Astrocyte of the hippocampus (primary cell): ENCODE results near the gene PLEKHM1.
"Not testable (repeated sequence)": the region's sequence is repeated elsewhere in the genome, so short reads cannot be mapped to it uniquely, and the experiment has no call there.

Source experiments
- DNase-seq: peaks from one replicate; pipeline ENCODE4 v3.0.0; 2011; ENCODE audit warnings: low read depth, low spot score

The PLEKHM1 gene

GRCh38 chr17:45441526-45442310 is 48.8 kb downstream of the PLEKHM1 start:
- no peak for DNase-seq

GRCh38 chr17:45440839-45441515 is 49.5 kb downstream of the PLEKHM1 start:
- DNase-seq, result not testable (repeated sequence)

DNA sequence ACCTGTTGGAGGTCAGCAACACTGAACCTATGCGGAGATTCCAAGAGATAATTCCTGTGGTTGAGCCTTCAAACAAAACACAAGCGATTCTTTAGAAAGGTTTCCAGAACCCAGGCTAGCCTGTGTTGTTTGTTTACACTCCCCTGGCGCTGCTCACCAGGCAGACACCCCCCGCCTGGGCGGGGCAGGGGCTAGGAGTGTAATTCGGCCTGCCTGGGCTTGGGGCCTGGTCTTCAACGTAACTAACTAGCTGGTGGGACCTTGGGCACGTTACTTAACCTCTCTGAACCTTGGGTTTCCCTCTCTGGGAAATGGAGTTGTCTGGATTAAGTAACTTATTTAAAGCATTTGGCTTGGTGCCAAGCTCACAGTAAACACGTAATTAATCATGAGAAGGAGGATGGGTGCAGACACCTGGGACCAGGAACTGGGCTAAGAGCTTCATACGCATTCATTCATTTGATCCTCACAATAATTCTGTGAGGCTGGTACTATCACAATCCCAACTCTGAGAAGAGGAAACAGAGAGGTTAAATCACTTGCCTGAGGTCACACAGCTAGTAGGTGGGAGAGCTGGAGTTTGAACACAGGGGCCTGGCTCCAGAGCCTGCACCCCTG is 50.3 kb downstream of the PLEKHM1 start:
- no peak for DNase-seq

- DNase-seq, result no peak
Observed at GRCh38 chr17:45438931-45439610, 51.5 kb downstream of the PLEKHM1 start.

DNA sequence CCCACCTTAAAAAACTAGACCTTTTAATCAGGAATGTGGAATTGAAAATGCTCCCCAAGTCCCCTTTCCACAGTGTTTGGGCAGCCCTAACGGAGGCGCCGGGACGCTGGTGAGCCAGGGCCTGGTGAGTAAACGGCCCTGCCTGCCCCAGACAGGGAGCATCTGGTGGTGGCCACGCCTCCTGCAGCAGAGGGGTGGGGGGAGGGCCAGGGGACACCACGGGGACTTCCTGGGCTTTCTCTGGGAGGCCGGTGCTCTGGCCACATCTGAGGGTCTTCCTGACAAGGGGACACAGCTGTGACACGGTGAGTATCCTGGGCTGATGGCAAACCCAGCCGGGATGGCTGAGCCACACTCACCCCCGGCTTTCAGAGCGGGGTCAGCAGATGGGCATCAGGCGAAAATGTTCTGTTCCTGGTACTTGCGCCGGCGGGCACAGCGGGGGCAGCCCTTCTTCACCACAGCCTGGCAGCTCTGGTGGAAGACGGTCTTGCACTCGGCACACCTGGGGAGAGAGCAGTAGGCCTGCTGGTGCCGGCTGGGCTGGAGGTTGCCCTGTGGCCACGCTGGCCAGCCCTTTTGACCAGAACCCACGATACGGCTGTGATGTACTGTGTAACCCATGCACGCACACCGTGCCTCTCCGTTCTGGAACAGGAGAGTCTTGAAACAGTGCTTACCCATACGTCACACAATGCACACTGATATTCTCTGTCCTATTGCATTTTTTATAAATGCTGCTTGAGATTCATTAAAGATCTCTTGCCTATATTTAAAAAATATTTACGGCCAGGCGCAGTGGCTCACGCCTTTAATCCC is 52.8 kb downstream of the PLEKHM1 start:
- DNase-seq, result no peak

DNA sequence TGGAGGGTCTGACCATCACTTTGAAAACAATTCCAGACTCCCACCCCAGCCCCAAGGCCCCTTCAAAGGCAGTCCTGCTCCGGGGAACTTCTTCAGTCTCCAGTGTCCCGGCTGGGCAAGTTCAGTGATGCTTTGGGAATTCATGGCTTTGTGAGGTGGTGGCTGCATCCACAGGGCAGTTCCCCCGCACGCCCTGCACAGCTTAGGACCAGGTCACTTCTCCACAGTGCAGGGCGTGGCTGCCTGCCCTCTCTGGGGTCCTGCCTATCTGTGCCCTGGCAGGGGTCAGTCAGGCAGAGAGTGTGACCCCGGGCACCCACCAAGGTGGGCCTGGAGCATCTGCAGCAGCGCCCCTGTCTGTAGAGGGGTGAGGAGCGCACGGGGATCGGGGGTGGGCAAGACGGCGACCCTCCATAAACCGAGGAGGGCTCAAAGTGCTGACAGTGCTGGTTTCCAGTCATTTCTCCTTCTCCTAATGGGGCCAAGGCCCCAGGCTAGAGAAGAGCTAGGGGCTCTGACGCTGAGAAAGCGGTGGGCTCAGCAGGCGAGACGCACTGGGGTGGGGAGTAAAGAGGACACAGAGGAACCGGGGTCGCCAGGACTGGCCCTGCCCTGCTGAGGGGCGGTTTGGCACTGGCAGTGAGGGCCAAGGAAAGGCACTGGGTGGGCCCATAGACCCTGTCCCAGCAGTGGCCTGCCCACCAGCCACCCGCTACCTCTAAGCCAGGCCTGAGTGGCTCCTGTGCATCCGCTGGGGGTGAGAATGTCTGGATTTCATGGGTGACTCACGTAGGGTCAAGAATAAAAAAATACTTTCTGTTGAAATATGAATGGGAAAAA is 53.7 kb downstream of the PLEKHM1 start:
- no peak for DNase-seq

- no peak for DNase-seq
Observed at GRCh38 chr17:45436161-45436560, 54.4 kb downstream of the PLEKHM1 start.

GRCh38 chr17:45435481-45435880 is 55.0 kb downstream of the PLEKHM1 start:
- DNase-seq, result no peak

GRCh38 chr17:45433159-45433535 is 57.4 kb downstream of the PLEKHM1 start:
- DNase-seq, result no peak

GRCh38 chr17:45432405-45433158 is 57.9 kb downstream of the PLEKHM1 start, which contains the start of gene ARHGAP27:
Gene ARHGAP27, minus strand, starts transcription at chr17:45432870. Its CDS starts 2,591 bp downstream, at chr17:45430279.
- no peak for DNase-seq

DNA sequence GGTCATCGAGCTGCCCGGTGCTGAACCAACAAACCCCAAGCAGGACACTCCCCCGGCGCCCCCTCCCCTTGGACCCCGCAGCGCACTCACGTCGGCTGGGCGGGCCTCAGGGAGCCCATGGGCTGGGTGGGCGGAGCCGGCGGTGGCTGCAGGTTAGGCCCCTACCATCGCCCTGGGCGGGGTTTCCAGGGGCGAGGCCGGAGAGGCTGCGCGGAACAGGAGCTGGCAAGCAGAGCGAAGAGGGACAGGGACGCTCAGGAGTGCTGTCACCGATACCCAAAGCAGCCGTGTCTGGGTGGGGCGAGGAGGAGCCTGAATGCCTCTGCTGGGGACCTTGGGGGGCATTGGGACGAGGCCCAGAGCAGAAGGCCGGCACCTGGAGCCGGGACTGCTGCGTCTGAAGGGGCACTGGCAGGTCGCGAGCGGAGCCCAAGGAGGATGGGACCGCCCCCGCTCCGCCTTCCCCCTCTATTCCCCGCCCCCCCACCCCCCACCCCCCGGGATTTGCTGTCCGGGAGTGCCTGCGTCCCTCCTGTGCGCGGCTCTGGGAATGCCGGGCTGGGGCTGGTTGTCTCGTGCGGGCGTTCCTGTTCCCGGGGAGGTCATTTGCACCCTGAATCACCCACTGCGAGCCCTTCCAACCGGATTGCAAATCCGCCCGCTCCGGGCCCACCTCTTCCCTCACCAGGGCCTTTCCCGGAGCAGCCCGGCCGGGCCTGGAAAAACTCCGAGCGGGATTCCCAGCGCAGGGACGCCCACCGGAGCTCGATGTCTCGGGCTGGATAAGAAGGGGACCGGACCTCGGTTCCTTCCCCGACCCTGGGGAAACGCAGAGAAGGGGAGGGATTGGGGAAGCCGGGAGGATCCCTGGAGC is 58.8 kb downstream of the PLEKHM1 start:
- peak; percentile 45 for DNase-seq

DNA sequence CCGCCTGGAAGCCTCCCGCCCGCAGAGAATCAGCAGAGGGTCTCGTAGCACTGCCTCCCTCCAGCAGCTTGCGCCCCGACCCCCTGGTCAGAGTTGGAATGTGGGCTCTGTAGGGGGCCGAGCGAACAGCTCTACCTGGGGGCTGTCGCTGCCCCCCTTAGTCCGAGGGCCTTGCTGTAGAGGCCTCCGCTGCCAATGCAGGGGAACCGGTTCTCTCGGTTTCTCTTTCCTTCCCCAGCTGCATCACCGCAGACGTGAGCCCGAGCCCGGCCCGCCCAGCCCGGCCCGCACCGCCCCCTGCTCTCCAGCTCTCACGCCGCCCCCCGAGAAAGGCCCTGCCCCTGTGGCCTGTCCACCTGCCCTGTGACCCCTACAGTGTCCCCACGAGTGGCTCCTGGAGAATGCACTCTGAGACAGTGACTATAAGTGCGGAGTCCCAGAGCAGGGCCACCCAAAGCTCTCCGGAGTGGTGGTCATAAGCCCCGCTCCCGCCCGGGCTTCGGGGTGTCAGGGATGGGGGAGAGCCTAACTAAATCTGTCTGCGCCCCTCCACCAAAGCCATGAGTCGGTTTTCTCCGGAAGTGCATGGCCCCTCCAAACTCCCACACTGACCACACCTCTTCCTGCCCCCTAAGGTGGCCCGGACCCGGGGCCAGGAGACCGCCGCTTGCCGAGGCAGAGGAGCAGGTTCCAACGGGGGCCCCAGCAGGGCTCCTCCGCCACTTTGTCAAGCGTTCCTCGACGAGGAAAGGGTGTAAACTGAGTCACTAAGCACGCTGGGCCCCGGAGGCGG is 59.6 kb downstream of the PLEKHM1 start:
- DNase-seq, result no peak

- DNase-seq, result no peak
Observed at GRCh38 chr17:45430006-45430737, 60.3 kb downstream of the PLEKHM1 start.

DNA sequence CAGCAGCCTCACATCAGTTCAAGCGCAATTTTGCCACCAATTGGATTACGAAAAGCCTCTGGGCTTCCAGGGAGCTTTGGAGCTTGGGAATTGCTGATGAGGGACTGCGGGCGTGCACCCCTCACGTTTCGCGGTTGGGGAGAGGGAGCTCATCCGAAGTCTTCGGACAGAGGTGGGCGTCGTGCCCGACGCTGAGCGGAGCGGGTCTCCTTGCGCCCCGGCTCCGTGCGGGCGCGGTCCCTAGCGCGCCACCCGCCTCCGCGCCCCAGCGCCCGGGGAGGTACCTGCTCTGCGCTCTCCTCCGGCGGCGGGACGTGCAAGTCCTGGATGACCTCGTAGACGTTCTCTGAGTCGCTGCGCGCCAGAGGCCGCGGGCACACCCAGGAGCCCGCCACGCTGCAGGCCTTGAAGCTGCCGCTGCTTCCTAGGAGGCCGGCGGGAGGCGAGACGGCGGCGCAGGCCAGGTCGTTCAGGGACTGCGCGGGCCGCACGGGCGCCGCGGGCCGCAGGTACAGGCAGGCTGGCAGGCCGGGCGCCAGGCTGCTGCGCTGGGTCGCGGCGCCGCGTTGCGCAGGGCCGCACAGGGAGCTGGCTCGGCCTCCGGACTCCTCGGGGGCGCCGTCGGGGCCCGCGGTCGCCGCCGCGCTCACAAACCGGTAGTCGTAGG is 61.0 kb downstream of the PLEKHM1 start:
- DNase-seq, result no peak

DNA sequence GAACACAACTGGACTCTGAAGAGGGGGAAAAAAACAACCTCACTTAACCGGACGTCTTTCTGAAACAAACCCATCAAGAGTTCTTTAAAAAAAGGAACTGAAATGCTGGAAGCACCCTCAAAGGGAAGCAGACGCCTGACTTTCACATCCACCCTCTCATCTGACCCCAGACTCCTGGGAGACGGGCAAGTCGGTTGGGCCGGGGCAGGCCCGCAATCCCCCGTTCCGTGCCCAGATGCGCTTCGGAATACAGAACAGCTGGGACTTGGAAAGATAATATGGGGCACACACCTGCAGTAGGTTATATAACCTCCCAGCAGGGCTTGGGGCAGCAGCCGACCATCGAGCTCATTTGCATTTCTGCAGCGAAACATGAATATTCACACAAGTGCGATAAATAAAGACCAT is 61.6 kb downstream of the PLEKHM1 start:
- DNase-seq, result no peak

DNA sequence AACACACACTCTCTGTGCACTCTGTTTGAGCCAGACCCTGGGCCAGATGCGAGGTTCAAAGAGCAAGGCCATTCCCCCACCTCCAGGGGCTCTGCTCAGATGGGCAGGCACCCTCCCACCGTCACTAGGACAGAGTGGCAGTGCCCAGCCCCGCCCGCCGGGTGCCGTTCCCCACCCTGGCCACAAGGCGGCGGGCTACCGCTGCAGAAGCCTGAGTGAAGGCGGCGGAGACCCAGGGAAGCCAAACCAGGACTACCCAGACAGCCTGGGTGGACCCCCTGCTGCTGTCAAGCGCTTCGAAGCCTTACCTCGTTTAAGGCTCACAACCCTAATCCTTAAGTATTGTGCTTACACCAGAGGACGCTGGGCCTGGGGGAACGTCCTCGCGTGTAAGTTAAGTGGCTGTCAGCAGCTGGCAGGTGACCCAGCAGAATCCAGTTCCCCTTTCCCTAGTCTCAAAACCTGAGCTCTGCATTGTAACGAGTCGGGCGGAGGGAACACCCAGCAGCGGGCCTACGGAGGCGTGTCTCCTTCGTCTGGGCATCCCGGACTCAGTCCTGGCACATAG is 62.4 kb downstream of the PLEKHM1 start:
- peak; percentile 86 for DNase-seq
